T1000 (cell line): ENCODE data around the gene TRIML1.

ENCODE experiments used
- DNase-seq: peaks from one replicate; lab custom pipeline; 2025; ENCODE audit warnings: mixed read lengths; lab: John Stamatoyannopoulos, UW

Gene TRIML1, protein sequence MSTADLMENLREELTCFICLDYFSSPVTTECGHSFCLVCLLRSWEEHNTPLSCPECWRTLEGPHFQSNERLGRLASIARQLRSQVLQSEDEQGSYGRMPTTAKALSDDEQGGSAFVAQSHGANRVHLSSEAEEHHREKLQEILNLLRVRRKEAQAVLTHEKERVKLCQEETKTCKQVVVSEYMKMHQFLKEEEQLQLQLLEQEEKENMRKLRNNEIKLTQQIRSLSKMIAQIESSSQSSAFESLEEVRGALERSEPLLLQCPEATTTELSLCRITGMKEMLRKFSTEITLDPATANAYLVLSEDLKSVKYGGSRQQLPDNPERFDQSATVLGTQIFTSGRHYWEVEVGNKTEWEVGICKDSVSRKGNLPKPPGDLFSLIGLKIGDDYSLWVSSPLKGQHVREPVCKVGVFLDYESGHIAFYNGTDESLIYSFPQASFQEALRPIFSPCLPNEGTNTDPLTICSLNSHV

DNA sequence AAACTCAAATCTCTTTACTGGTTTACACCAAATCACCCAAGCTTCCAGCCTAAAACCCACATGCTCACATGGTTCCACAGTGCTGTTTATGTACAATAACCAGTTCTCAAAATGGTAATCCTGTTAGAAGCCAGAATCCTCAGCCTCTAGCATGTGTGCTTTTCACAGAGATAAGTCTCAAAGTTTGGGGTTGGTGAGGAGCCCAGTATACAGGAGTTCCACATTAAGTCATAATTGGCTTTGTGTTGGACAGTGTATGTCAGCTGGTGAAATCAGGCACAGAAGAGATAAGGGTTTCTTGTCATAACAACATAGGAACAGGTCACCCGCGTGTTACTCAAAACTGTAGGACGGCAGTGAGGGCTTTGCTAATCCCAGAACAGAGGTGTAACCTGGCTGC lies at the start of gene TRIML1:
TRIML1 (plus strand) TSS at position 301 of the 400 bp plus-strand sequence. CDS start 118 bp downstream, outside the sequence.
- DNase-seq = no peak

DNA sequence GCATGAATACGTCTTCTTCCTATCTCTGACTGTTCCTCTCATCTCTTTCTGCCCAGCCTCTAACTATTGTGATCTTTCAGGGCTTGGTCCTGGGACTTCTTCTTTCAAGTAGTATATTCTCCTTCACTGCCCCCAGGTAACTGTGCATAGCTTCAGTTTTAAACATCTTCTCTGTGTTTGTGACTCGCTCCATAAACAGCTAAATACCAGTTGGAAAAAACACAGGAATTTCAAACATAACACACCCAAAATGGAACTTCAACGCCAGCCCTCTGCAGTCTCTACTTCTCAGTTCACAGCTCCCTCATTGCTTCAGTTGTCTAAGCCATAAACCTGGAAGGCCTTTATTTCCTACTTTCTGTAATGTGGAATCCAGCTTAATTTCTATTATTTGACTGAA lies 46.4 kb upstream of the TRIML1 start:
- DNase-seq = no peak

DNA sequence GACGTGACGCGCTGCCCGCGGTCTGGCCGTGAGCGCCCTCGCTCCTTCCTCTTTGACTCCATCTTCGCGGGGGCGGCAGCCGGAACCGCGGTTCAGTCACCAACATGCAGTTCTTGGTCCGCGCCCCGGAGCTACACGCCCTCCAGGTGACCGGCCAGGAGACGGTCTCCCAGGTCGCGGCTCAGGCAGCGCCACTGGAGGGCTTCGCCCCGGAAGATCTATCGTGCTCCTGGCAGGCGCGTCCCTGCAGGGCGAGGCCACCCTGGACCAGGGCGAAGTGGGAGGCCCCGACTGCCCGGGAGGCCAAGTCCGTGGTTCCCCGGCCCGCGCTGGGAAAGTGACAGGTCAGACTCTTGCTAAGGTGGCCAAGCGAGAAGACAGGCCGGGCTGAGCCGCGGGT lies 32.8 kb upstream of the TRIML1 start:
- DNase-seq = no peak

DNA sequence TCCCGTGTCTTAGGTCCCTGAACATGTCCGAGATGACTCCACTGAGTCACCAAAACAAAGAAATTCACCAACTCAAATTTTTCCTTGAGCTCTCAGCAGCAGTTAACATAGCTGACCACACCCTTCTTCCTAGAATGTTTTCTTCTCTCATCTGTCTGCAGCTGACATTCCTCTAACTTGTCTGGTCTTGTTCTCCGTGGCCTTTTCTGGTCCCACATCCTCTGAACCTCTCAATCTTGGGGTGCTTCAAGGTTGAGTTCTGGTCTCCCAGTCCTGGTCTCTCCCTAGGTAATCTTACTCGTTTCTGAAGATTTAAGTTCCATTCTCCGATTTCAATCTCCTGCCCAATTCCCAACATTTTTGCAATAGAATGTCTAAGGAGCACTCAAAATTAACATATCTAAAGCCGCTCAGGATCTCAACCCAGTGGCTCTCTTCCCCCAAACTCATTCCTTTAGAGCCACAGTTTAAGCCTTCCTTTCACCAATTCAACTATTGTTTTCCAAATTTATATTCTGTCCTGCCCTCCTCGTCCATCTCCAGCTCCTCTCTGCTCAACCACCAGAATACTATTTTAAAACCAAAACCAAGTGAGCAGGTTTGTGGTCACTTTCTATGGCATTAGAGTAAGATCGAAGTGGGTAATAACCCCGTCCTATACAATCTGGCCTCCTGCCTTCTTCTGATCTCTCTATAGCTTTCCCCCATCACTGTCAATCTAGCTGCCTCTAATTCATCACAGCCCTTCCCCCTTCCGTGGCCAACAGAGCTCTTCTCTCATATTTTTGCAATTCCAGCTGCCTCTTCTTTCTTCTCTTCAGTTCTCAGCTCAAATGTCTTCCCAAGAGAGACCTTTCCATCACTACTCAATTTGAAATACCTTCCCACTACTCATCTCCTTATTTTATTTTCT lies 31.1 kb upstream of the TRIML1 start:
- DNase-seq = no peak

DNA sequence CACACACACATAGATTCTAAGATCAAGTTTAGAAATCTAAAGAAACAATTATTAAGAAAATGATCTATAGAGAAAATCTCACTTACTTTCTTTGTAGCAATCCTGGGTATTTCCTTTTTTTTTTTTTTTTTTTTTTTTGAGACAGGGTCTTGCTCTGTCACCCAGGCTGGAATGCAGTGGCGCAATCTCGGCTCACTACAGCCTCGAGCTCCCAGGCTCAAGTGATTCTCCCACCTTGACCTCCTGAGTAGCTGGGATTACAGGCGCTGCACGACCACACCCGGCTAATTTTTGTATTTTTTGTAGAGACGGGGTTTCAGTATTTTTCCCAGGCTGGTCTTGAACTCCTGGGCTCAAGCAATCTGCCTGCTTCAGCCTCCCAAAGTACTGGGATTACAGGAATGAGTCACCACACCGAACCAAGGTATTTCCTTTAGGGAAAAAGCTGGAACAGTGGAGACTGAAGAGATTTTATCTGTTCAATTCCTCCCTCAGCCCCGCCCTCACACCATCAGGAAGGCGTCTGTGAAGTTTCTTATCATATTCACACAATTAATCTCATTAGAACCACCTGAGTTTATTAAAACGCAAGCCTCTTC lies 30.0 kb upstream of the TRIML1 start, which contains the start of gene TRIML2:
TRIML2 (minus strand) TSS at position 447 of the 599 bp plus-strand sequence. CDS start 4,235 bp downstream, outside the sequence.
- DNase-seq = no peak

DNA sequence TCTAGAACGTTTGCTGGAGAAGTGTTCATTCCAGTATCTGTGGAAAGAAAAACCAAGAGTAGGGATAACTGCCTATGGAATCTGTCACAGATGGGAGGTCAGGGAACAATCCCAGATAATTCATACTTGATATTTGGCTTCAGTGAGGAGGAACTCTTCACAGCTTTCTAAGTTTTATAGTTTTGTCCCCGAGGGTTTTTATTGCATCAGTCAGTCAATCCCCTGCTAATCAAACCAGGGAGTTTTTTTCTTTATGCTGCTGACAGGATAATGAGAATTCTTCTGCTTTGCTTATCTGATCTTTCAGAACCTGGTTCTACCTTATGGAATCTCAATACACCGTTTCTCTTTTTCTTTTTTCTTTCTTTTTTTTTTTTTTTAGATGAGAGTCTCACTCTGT lies 29.2 kb upstream of the TRIML1 start:
- DNase-seq = no peak

DNA sequence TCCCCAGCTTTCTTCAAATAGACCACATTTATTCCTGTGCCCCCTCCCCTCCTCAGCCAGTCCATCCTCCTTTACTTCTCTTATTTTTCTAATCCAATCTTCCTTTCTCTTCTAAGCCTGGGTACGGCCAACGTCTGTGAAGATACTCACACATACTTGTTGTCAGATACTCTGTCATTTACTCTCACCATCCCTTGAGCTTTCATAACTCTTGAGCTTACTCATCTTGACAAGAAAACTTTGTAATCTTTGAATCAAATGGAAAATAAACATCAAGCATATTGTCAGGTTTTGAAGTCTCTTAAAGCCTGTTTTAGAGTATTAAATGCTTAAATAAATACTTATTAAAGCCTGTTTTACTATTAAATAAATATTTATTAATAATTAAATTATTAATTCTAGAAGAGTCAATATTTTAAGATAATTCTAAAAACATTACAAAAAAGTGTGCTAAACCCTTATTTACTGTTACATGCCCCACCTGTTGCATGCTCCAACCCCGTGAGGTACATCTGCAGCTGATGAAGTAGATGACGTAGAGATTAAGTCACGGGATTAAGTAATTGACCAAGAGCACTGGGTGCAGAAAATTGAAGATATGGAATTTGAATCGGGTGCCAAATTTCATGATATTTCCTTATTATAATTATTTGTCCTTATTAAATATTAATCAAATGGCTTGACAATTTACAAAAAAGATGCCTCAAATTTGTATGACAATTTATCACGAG lies 28.3 kb upstream of the TRIML1 start:
- DNase-seq = no peak

DNA sequence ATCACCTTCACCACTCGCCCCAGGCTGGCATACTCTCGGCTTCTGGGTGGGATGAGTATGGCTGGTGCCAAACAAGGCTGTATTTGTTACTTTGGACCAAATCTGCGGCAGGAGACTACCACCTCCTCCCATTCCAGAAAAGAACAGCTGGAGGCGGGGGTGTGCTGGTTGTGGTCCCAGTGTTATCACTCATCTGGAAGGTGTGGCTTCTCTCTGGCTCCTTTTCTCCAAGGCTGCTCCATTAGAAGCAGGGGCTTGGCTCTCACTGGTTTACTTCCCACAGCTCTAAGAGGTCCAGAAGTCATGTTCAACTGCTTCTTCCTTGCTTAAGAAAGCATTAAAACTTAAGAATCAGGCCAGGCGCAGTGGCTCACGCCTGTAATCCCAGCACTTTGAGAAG lies 27.3 kb upstream of the TRIML1 start:
- no peak for DNase-seq

DNA sequence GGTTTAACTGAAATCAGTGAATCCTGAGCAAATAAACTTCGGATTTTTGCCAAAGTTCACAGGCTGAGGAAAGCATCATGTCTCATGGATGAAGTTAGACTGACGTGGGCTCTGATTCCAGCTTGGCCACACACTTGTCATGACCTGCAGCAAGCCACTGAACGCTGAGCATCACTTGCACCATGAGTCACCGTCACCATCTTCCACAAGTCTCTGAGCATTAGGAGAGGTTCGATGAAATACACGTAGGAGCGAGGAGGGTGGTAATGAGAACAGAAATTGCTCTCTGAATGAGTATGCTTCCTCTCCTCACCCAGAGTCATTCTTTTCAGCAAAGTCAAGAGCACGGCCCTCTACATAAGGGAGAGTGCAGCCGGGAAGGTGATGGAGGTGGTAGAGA lies 26.1 kb upstream of the TRIML1 start:
- no peak for DNase-seq

DNA sequence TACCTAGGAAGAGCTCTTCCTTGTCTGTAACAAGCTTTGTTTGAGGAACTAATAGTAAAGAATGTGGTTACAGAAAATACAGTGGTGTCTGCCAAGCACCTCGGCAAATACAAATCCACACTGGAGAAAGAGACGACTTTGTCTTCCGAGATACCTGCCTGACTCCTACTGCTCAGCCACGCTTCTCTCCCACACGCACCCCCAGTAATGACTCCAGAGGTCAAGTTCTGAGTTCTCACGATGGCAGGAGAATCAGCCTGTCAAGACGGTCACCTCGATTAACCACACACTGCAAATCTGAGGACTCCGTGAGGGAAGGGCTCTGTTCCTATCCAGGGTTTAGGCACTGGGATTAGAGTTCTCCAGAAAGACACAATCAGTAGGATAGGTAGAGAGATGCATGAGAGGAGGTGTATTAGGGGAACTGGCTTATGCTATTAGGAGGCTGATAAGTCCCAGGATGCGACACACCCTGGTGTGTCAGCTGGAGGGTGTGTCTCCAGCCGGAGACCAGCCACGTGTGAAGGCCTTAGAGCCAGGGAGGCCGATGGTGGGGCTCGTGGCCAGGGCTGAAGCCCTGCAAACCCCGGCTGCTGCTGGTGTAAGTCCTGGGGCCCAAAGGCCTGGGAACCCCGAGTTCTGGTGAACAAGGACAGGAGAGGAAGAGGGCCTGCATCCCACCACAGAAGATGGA lies 21.5 kb upstream of the TRIML1 start:
- DNase-seq = no peak

DNA sequence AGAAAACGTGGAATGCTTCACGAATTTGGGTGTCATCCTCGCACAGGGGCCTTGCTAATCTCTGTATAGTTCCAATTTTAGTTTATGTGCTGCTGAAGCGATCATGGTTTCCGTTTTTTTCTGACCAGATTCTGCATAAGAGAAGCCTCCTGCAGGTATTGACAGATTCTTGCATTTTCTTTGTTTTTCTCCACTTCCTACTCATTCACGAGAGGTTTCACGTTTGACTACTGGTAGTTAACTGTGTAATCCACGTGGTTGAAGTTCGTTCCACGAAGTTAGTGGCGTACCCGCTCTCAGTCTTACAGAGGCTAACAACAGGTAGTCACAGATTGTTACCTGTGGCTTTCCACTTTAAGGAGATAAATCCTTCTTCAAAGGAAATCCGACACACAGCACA lies 17.7 kb upstream of the TRIML1 start:
- no peak for DNase-seq

DNA sequence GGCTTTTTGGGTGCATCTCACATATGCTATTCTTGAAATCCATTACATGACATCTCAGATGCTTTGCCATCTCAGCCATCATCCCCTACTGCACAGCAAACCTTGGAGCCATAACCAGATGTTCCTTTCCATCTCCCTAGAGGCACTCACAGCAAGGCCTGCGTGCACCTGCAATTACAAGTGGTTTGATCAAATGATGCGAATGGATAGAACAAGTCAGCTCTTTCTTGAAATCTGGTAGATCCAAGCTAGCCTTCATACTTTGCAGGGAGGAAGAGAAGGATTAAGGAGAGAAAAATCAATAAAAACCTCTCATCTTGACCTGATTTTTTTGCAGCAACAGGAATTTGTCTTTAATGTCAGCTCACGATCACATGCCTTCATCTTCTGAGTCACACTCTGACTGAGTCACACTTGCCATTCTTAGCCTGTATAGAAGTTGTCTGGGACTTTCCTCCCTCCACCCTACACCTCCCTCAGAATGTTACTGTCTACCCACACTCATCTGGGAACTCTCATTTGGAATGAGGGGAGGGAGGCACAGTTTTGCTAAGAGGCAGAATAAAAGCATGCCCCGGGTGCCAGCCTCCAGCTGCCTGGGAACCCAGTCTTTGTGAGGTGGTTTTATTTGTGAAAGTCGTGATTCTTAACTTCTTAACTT lies 11.9 kb upstream of the TRIML1 start:
- DNase-seq = peak; percentile 34

DNA sequence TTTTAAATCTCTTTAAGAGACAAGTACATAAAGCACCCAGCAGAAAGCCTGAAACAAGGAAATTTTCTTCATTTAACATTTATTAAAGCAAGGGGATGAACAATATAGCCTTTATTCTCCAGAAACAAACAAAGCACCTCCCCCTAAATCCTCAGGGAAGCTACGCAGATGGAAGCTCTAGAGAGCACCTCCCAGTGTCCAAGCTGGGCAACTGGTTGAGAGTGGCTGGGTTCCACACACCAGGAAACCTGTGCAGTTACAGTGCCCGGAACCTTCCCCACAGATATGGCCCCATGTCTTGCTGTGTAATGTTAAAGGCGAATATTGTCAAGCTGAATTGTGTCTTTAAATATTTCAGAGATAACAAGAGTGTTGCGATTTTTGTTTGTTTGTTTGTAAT lies 8.9 kb upstream of the TRIML1 start:
- no peak for DNase-seq

DNA sequence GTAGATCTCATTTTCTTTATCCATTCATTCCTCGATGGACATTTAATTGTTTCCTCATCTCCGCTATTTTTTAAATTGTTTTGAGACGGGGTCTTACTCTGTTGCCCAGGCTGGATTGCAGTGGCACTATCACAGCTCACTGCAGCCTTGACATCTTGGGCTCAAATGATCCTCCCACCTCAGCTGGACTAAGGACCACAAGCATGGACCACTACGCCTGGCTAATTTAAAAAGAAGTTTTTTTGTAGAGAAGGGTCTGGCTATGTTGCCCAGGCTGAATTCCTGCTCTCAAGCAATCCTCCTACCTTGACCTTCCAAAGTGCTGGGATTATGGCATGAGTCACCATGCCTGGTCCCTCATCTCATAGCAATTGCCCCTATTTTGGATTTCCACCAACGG lies 7.0 kb upstream of the TRIML1 start:
- no peak for DNase-seq

DNA sequence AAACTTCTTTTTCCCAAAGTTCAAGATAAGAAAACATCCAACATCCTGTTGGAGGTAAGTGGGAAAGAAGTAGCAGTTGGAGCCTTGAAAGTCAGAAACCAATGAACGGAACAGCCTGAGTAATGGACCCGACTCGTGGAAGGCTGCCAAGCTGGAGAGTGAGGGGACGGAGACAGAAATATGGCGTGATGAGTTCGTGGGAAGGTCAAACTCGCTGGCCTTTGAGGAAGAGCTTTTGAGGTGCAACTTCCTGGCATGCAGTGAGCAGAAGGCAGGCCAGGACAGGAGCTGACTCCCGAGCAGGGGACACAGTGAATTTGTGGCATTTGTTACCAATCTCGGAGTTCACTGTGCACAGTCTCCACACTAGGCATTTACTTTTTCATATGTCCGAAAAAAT lies 1.0 kb upstream of the TRIML1 start:
- DNase-seq = no peak

DNA sequence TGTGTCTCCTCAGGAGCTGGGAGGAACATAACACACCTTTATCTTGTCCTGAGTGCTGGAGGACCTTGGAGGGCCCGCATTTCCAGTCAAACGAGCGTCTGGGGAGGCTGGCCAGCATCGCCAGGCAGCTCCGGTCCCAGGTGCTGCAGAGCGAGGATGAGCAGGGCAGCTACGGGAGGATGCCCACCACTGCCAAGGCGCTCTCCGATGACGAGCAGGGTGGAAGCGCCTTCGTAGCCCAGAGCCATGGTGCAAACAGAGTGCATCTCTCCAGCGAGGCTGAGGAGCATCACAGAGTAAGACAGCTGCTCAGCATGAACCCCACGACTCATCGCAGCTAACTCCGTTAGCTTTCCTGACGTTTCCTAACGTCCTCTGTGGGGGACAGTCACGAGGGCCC lies 430 bp downstream of the TRIML1 start:
- DNase-seq = no peak

DNA sequence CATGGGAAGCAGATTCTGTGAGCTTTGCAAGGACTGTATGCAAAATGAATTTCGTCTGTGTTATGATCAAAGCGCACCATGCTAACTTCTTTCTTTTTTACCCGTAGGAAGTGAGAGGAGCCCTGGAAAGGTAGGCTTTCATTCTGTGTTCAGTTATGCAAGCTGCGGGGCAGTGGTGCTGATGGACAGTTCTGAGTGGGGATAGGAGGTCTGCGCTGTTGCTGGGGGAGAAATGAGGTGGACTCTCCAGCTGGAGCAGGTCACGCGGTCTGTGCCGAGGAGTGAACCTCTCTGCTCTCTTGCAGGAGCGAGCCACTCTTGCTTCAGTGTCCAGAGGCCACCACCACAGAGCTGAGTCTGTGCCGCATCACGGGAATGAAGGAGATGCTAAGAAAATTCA lies 4.5 kb downstream of the TRIML1 start:
- DNase-seq = no peak

DNA sequence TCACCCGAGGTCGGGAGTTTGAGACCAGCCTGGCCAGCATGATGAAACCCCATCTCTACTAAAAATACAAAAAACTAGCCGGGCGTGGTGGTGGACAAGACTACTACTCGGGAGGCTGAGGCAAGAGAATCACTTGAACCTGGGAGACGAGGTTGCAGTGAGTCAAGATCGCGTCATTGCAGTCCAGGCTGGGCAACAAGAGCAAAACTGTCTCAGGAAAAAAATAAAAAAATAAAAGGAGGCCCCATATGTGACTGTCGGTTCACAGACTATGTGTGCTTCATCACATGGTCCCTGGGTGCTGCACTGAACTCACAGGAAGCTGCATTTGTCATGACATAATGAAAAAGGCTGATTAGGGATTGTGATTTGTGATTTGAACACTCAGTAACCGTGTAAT lies 6.4 kb downstream of the TRIML1 start:
- no peak for DNase-seq

DNA sequence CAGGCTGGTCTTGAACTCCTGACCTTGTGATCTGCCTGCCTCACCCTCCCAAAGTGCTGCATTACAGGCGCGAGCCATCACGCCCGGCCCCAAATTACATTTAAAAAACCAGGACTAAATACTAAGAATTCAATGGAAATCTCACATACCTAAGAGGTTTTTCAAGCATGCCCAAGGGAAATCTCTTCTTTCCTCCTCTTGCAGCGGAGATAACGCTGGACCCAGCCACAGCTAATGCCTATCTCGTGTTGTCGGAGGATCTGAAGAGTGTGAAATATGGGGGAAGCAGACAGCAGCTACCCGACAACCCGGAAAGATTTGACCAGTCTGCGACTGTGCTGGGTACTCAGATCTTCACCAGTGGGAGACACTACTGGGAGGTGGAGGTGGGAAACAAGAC lies 7.4 kb downstream of the TRIML1 start:
- no peak for DNase-seq

DNA sequence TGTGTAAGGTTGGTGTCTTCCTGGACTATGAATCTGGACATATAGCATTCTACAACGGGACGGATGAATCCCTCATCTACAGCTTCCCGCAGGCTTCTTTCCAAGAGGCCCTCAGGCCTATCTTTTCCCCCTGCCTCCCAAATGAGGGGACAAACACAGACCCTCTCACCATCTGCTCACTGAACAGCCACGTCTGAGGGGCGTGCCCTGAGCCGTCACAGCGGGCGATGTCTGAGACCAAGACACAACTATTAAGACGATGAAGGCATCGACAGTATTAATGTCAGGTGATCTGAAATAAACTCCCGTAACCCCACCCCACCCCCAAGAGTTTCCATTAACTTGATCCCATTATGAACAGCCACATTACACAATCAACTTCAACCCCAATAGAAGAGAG lies 7.9 kb downstream of the TRIML1 start:
- DNase-seq = no peak

DNA sequence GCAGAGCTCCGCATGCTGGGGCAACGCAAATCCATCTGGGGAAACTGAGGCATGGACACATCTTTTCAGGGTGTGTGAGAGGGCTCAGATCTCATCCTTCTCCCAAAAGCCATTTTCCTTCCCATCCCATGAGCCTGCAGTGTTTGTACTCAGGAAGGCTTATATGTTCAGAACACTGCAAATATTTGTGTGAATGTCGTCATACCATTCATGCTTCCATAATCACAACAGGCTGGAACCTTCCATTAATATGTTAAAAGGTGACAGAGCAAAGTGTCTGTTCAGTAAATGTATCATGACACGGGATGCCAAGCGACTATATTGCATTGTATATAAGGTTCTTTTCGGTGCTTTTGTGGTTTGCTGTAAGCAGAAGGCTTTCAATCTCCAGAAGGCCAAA lies 8.5 kb downstream of the TRIML1 start:
- no peak for DNase-seq
